ENCODE results near the gene TEN1.

TEN1 gene

DNA sequence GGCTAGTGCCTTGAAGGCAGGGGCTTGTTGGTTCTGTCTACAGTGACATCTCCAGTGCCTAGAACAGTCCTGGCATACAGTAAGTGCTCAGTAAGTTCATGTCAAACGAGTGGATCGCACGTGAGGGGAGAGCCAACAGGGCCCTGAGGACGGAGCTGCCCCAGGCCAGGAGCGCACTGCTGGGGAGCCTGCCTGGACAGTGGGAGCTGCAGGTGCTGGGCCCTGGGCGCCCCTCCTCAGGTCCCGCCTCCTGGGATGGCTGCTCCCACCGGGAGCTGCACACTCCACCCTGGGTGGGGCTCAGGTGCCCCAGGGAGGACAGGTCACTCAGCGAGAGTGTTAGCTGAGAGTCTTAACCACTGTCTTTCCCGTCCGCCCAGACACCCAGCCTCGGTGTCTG, 46.3 kb downstream of the TEN1 start:
- TF ChIP-seq, protein P1, sequence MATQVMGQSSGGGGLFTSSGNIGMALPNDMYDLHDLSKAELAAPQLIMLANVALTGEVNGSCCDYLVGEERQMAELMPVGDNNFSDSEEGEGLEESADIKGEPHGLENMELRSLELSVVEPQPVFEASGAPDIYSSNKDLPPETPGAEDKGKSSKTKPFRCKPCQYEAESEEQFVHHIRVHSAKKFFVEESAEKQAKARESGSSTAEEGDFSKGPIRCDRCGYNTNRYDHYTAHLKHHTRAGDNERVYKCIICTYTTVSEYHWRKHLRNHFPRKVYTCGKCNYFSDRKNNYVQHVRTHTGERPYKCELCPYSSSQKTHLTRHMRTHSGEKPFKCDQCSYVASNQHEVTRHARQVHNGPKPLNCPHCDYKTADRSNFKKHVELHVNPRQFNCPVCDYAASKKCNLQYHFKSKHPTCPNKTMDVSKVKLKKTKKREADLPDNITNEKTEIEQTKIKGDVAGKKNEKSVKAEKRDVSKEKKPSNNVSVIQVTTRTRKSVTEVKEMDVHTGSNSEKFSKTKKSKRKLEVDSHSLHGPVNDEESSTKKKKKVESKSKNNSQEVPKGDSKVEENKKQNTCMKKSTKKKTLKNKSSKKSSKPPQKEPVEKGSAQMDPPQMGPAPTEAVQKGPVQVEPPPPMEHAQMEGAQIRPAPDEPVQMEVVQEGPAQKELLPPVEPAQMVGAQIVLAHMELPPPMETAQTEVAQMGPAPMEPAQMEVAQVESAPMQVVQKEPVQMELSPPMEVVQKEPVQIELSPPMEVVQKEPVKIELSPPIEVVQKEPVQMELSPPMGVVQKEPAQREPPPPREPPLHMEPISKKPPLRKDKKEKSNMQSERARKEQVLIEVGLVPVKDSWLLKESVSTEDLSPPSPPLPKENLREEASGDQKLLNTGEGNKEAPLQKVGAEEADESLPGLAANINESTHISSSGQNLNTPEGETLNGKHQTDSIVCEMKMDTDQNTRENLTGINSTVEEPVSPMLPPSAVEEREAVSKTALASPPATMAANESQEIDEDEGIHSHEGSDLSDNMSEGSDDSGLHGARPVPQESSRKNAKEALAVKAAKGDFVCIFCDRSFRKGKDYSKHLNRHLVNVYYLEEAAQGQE (IDR thresholded peaks at IDR 0.05; ENCODE audit: insufficient read depth in 1 of 2, low read depth in 2 of 2, low read length in 2 of 2), result no peak
- TF ChIP-seq TAF1 (IDR thresholded peaks at IDR 0.05; ENCODE audit: borderline replicate concordance, insufficient read depth, low read length) (no peak), FOXP2 (optimal IDR thresholded peaks at IDR 0.05; ENCODE audit: borderline replicate concordance, extremely low read depth, extremely low read length, insufficient read depth) (no peak), SIN3A (IDR thresholded peaks at IDR 0.05; ENCODE audit: borderline replicate concordance, insufficient read depth, low read length) (no peak), POLR2AphosphoS5 (IDR thresholded peaks at IDR 0.05; ENCODE audit: low read depth, low read length) (no peak)

DNA sequence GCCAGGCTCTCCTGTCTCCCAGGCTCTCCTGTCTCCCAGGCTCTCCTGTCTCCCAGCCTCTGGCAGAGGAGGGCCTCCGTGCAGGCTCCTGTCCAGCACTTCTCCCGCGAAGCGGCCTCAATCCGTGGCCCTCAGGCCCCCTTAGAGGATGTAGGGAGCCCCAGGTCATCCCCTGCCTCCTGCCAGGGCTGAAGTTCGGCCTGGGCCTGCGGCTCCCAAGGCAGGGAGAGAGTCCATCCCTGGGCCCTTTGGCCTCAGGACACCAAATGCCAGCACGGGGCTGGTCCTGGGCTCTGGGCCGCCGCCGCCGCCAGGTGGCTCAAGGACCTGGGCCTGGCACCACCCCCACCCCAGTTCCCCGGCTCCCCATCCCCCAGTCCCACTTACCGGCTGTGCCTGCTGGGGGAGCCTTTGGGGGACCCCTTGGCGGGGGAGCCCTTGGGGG, 47.7 kb downstream of the TEN1 start:
- TF ChIP-seq, protein P1 (IDR thresholded peaks at IDR 0.05; ENCODE audit: insufficient read depth in 1 of 2, low read depth in 2 of 2, low read length in 2 of 2), result no peak
- TF ChIP-seq FOXP2 (optimal IDR thresholded peaks at IDR 0.05; ENCODE audit: borderline replicate concordance, extremely low read depth, extremely low read length, insufficient read depth) (no peak), SIN3A (IDR thresholded peaks at IDR 0.05; ENCODE audit: borderline replicate concordance, insufficient read depth, low read length) (no peak), POLR2AphosphoS5 (IDR thresholded peaks at IDR 0.05; ENCODE audit: low read depth, low read length) (no peak), TAF1 (IDR thresholded peaks at IDR 0.05; ENCODE audit: borderline replicate concordance, insufficient read depth, low read length) (no peak)

DNA sequence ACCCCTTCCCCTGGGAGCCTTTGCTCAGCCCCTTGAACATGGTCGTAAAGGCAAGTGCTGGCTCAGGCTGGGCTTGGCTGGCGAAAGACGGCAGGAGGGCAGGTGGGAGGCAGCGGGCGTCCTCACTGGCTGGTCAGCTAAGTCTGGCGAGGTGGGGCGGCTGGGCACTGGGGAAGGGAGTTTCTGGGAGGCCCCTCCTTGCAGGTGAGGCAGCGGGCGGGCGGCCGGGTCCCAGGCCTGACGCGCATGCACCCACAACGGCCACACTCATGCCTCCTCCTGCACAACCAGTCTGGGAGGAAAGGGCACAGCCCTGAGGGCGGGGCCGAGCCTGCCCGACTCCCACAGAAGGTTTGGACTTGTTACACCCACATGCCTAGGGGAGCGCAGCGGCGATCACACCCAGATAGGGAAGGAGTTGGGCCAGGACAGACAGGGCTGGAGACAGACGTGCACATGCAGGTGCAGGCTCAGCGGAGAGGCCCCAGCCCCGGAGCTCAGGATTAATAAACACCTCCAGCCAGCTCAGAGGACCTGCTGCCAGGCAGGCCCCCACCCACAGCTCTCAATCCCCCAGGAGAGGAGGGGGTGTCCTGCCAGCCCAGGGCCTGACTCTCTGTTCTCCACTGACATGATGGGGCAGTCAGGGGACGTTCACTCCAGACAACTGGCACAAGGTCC, 48.3 kb downstream of the TEN1 start, which contains the start of gene EVPL:
Gene EVPL (minus strand): TSS at position 148 of the 681 bp plus-strand sequence. CDS start 108 bp downstream, at position 40.
- TF ChIP-seq TAF1 (IDR thresholded peaks at IDR 0.05; ENCODE audit: borderline replicate concordance, insufficient read depth, low read length) (no peak), FOXP2 (optimal IDR thresholded peaks at IDR 0.05; ENCODE audit: borderline replicate concordance, extremely low read depth, extremely low read length, insufficient read depth) (no peak), POLR2AphosphoS5 (IDR thresholded peaks at IDR 0.05; ENCODE audit: low read depth, low read length) (no peak), SIN3A (IDR thresholded peaks at IDR 0.05; ENCODE audit: borderline replicate concordance, insufficient read depth, low read length) (no peak)
- TF ChIP-seq, protein P1 (IDR thresholded peaks at IDR 0.05; ENCODE audit: insufficient read depth in 1 of 2, low read depth in 2 of 2, low read length in 2 of 2), result no peak

DNA sequence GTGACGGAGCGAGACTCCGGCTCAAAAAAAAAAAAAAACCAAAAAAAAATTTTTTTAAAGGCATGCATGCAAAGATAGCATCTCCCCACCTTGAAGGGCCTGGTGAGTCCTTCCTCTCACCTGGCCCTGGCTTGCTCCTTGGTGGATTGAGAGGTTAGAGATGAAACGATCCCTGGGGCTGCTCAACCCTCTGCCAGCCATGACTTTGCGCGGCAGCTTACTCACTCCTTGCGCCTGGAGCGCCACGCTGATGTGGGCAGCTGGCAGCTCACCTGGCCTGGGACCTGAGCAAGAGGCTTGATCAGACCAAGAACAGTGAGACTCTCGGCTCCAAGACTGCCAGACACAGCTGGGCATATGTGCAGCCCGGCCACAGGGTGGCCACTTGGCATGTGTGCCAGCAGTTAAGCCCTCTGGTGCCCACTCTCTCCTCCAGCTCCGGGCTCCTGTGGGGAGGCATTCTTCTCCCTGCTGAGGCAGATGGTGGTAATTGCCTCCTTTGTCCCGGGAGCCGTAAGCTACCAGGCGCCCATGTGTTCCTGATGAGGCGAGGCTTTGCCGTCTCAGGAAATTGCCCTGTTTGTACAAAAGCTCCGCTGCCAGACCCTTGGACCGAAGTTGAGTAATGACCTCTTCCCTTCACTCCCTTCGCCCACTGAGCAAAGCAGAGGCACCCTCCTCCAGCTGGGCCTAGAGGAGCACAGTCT, 53.2 kb downstream of the TEN1 start:
- TF ChIP-seq TAF1 (IDR thresholded peaks at IDR 0.05; ENCODE audit: borderline replicate concordance, insufficient read depth, low read length) (no peak), SIN3A (IDR thresholded peaks at IDR 0.05; ENCODE audit: borderline replicate concordance, insufficient read depth, low read length) (no peak), FOXP2 (optimal IDR thresholded peaks at IDR 0.05; ENCODE audit: borderline replicate concordance, extremely low read depth, extremely low read length, insufficient read depth) (no peak), POLR2AphosphoS5 (IDR thresholded peaks at IDR 0.05; ENCODE audit: low read depth, low read length) (no peak)
- TF ChIP-seq, protein P1 (IDR thresholded peaks at IDR 0.05; ENCODE audit: insufficient read depth in 1 of 2, low read depth in 2 of 2, low read length in 2 of 2), result no peak

Measured in PFSK-1 (cell line).